ENCODE measurements around the gene HEATR5A. TPM values are rescaled to one million over a fixed set of nuclear protein-coding genes. Genes with fewer than 3 reads are reported as not detected.

HEATR5A gene
- 75.1 and 75.9 TPM in 2 replicates for total RNA-seq

DNA sequence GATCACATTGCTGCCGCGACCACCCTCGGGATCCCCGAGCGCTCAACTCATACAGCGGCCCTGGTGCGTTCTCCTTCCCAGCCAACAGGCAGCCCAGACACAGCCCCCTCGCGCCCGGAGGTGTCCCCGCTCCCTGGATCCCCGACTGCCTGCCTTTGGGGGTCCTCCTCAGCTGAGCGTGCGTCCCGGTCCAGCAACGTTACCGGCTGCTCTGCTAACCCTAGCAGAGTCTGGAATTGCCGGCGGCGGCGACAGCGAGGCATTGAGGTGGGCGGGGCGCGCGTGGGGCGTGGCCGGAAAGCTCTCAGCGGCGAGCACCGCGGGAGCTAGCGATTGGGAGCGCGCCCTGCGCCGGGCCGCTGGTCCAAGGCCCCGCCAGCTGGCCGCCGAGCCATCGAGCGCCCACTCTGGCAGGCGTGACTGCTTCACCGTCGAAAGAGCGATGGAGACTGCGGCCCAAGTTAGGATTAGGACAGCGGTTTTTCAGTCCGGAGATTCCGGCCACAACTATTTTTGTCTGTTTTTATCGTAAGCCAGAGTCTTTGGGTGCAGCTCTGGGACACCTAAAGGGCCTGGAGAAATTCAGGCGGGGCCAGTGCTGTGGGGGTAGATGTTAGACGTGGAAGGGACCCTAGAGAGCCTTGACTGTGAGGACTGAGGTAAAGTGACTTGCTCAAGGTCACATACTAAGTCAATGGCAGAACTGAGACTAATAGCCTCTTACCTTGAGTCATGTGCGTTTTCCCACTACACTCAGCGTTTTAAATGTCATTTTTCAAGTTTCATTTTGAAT lies at the start of gene HEATR5A:
HEATR5A (minus strand) TSS at position 232 of the 793 bp plus-strand sequence. CDS start 17,575 bp downstream, outside the sequence.

GRCh38 chr14:31456841-31457664 lies 36.7 kb upstream of the HEATR5A start, which contains the start of gene DTD2:
Gene DTD2 (minus strand): TSS chr14:31457506. CDS start chr14:31457393, 113 bp downstream.

Other genes starting within 250 kb of the HEATR5A start
- 290 and 309 TPM in 2 replicates for gene HECTD1, start 212.8 kb downstream of the HEATR5A start, total RNA-seq
- 40.2 and 53.6 TPM in 2 replicates for gene DTD2, start 37.0 kb upstream of the HEATR5A start, total RNA-seq
- not detected in 2 replicates for gene GPR33, start 67.5 kb upstream of the HEATR5A start, total RNA-seq
- gene NUBPL, start 140.9 kb upstream of the HEATR5A start, total RNA-seq: 8.6 and 9.5 TPM in 2 replicates